22Rv1 (cell line): ENCODE results near the gene MRPS26.

Source experiments
- CTCF ChIP-seq: fragments of 450-650 bp; IDR thresholded peaks from 2 replicates; pipeline ENCODE4 v1.5.1; 2017; ENCODE audit warnings: mild to moderate bottlenecking
- ZFX ChIP-seq: fragments of 450-650 bp; IDR thresholded peaks from 2 replicates; pipeline ENCODE4 v1.6.1; 2017; ENCODE audit warnings: antibody characterized with exemption, borderline replicate concordance

DNA sequence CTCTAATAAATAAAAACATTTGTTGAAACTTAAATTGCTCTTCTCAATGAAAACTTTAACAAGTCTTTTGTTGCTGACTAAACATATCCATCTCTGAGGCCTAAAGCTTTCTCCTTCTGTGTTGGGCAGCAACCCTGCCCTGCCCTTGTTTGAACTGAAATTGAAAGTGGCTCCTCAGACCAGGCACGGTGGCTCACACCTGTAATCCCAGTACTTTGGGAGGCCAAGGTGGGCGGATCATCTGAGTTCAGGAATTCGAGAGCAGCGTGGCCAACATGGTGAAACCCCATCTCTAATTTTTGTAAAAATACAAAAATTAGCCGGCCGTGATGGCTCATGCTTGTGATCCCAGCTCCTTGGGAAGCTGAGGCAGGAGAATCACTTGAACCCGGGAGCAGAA, 31.7 kb upstream of the MRPS26 start:
- TF ChIP-seq CTCF (no peak), ZFX (no peak)
